ENCODE measurements around the gene SYNPR. TPM values are rescaled to one million over a fixed set of nuclear protein-coding genes. Genes with fewer than 3 reads are reported as not detected.

The SYNPR gene
- total RNA-seq, 1 experiment from 2014 or later: 0.85 TPM

- Mint-ChIP-seq H3K27me3 (ENCODE audit: low read depth) (no peaks in the 10 kb centered on the region), H3K36me3 (no peaks in the 10 kb centered on the region), H3K4me3 (no peak overlapping the region), H3K27ac (no peak overlapping the region), H3K4me1 (peaks cover 12% of the 10 kb centered on the region), H3K9me3 (no peaks in the 10 kb centered on the region)
- ChIA-PET CTCF (no interaction called here), POLR2A (no interaction called here)
- DNase-seq (ENCODE audit: low spot score) (no peak), ATAC-seq (no peak)
- TF ChIP-seq ZNF532 (CRISPR knock-in tag; IDR thresholded peaks at IDR 0.05; ENCODE audit: borderline replicate concordance): no peak
- TF ChIP-seq ZNF232 (CRISPR knock-in tag; IDR thresholded peaks at IDR 0.05): no peak
- no peak for TF ChIP-seq RELA (CRISPR knock-in tag; IDR thresholded peaks at IDR 0.05; ENCODE audit: borderline replicate concordance)
- TF ChIP-seq ZNF317 (CRISPR knock-in tag; IDR thresholded peaks at IDR 0.05; ENCODE audit: borderline replicate concordance, low read depth): no peak
- no peak for TF ChIP-seq SMAD4 (CRISPR knock-in tag; IDR thresholded peaks at IDR 0.05)
- TF ChIP-seq FOXK1 (CRISPR knock-in tag; IDR thresholded peaks at IDR 0.05): no peak
- no peak for TF ChIP-seq ARID4B (CRISPR knock-in tag; IDR thresholded peaks at IDR 0.05; ENCODE audit: borderline replicate concordance)
- no peak for TF ChIP-seq HMGXB4 (CRISPR knock-in tag; IDR thresholded peaks at IDR 0.05)
- TF ChIP-seq SP1 (CRISPR knock-in tag; conservative IDR thresholded peaks at IDR 0.05): no peak
These were observed 241.3 kb downstream of the SYNPR start for GRCh38 chr3:63519426-63519825.

- no peaks in the 10 kb centered on the region for H3K27me3 Mint-ChIP-seq (ENCODE audit: low read depth)
- no peak for ATAC-seq
- TF ChIP-seq PRDM15 (CRISPR knock-in tag; IDR thresholded peaks at IDR 0.05): peak; percentile 49; the same call in 1 of the 2 replicates
- no peak for TF ChIP-seq ATF6 (CRISPR knock-in tag; IDR thresholded peaks at IDR 0.05)
- H3K4me1 Mint-ChIP-seq: peaks cover 16% of the 10 kb centered on the region
- no peaks in the 10 kb centered on the region for H3K36me3 Mint-ChIP-seq
- CTCF ChIA-PET: no interaction called here
- no peak overlapping the region for H3K4me3 Mint-ChIP-seq
- POLR2A ChIA-PET: no interaction called here
- no peak for DNase-seq (ENCODE audit: low spot score)
- no peak overlapping the region for H3K27ac Mint-ChIP-seq
- no peaks in the 10 kb centered on the region for H3K9me3 Mint-ChIP-seq
These were observed 243.5 kb downstream of the SYNPR start for GRCh38 chr3:63521657-63522056.

All from WTC11 (cell line).